Panc1 (cell line): ENCODE measurements around the gene OTUD1.

ENCODE experiments used
- CTCF ChIP-seq: fragments of 450-650 bp; IDR thresholded peaks from 2 replicates; pipeline ENCODE4 v1.5.1; 2017; ENCODE audit warnings: mild to moderate bottlenecking
- POLR2AphosphoS5 ChIP-seq: IDR thresholded peaks from 2 replicates; pipeline ENCODE4 v1.6.1; 2012; ENCODE audit warnings: mild to moderate bottlenecking, low read depth, low read length, moderate library complexity
- TCF7L2 ChIP-seq: IDR thresholded peaks from 2 replicates; pipeline ENCODE4 v1.6.1; 2011; ENCODE audit warnings: mild to moderate bottlenecking, low read depth, low read length, inconsistent platforms
- TF ChIP-seq, protein P1 (sequence below), 2 experiments: IDR thresholded peaks; 2 replicates each; pipeline ENCODE4 v1.6.1; 2011 to 2012; ENCODE audit warnings: low read depth in 2 of 2, control low read depth in 1 of 2, low read length in 1 of 2, mild to moderate bottlenecking in 1 of 2, moderate library complexity in 1 of 2; ENCODE audit not compliant: insufficient read depth in 1 of 2

- TF ChIP-seq CTCF (no peak), TCF7L2 (no peak), POLR2AphosphoS5 (no peak)
- TF ChIP-seq, protein P1, sequence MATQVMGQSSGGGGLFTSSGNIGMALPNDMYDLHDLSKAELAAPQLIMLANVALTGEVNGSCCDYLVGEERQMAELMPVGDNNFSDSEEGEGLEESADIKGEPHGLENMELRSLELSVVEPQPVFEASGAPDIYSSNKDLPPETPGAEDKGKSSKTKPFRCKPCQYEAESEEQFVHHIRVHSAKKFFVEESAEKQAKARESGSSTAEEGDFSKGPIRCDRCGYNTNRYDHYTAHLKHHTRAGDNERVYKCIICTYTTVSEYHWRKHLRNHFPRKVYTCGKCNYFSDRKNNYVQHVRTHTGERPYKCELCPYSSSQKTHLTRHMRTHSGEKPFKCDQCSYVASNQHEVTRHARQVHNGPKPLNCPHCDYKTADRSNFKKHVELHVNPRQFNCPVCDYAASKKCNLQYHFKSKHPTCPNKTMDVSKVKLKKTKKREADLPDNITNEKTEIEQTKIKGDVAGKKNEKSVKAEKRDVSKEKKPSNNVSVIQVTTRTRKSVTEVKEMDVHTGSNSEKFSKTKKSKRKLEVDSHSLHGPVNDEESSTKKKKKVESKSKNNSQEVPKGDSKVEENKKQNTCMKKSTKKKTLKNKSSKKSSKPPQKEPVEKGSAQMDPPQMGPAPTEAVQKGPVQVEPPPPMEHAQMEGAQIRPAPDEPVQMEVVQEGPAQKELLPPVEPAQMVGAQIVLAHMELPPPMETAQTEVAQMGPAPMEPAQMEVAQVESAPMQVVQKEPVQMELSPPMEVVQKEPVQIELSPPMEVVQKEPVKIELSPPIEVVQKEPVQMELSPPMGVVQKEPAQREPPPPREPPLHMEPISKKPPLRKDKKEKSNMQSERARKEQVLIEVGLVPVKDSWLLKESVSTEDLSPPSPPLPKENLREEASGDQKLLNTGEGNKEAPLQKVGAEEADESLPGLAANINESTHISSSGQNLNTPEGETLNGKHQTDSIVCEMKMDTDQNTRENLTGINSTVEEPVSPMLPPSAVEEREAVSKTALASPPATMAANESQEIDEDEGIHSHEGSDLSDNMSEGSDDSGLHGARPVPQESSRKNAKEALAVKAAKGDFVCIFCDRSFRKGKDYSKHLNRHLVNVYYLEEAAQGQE (IDR thresholded peaks at IDR 0.05; ENCODE audit: insufficient read depth in 1 of 2, low read depth in 2 of 2, low read length in 1 of 2), result no peak
These were observed 35.8 kb downstream of the OTUD1 start for GRCh38 chr10:23474626-23475025.
